ENCODE results near the gene PALLD.

DNA sequence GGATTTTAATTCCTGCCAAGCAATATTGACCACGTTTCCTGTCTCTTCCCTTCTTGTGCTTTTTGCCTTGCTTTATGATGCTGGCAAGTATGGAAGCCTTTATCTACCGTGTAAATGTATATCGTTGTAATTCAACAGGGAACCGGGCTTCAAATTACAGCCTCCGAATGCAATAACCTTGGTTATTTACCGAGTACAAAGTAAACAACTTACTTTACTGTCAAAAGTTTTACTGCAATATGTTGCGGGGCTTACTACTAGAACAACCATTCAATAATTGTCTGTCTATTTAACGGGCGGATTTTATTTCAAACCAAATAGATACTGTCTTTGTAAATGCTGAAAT, 73.1 kb downstream of the PALLD start:
- TF ChIP-seq CTCF (IDR thresholded peaks at IDR 0.05), result no peak
- TF ChIP-seq POLR2A (IDR thresholded peaks at IDR 0.05), result no peak

All from esophagus squamous epithelium (tissue), 4 donors.